Measurements from ENCODE around the gene PIK3CD. TPM values are rescaled to one million over a fixed set of nuclear protein-coding genes. Genes with fewer than 3 reads are reported as not detected.

PIK3CD gene
- total and polyA plus RNA-seq, 2 of the 8 experiments (the other 6 are each of a cell fraction or from before 2014, with no cell fraction given) = 20.6 to 24.1 TPM

DNA sequence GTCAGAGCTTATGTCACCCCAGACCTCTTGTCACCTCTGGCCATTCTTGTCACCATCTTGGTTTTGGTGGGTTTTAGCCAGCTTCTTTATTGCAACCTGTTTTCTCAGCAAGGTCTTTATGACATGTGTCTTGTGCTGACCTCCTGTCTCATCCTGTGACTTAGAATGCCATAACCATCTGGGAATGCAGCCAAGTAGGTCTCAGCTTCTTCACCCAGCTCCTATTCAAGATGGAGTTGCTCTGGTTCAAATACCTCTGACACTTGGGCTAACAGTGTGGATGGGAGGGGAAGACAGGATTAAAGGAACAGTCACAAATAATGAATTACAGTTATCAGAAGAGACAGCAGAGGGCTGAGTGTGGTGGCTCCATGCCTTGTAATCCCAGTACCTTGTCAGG, 30.5 kb upstream of the PIK3CD start:
- CTCF ChIA-PET (ENCODE audit: partially characterized antibody) = interaction anchor here (0.6 to 2.1 kb wide), 5 partner anchors 8 to 130 kb away, joined by 3 to 5 read pairs (median 3); no protein-coding TSS in a partner anchor
- TF ChIP-seq CBX8 (IDR thresholded peaks at IDR 0.05; ENCODE audit: borderline replicate concordance, low read depth, low read length) (no peak), BACH1 (IDR thresholded peaks at IDR 0.05; ENCODE audit: low read length) (no peak), CEBPB (IDR thresholded peaks at IDR 0.05; ENCODE audit: low read depth, low read length) (no peak), POLR2A (IDR thresholded peaks at IDR 0.05; ENCODE audit: control extremely low read depth in 1 of 2, low read depth in 2 of 2, low read length in 2 of 2) (no peak), CREB1 (IDR thresholded peaks at IDR 0.05) (no peak), HDAC2 (IDR thresholded peaks at IDR 0.05; ENCODE audit: borderline replicate concordance in 1 of 2, low read depth in 2 of 2, low read length in 2 of 2) (no peak), SIRT6 (IDR thresholded peaks at IDR 0.05; ENCODE audit: low read length) (no peak), JUND (IDR thresholded peaks at IDR 0.05; ENCODE audit: low read length) (no peak), TCF12 (IDR thresholded peaks at IDR 0.05; ENCODE audit: low read depth, low read length) (no peak), RFX5 (IDR thresholded peaks at IDR 0.05; ENCODE audit: borderline replicate concordance, low read depth, low read length) (no peak), TBP (IDR thresholded peaks at IDR 0.05; ENCODE audit: low read depth, low read length) (no peak)

More for the DNA sequence above, 30.5 kb upstream of the PIK3CD start:
- FAIRE-seq = no peak
- H3K9me3 ChIP-seq (ENCODE audit: insufficient read depth in 2 of 2, low read depth in 1 of 2, low read length in 1 of 2) = no peaks in the 10 kb centered on the region
- H2AK5ac ChIP-seq (ENCODE audit: low read depth, low read length) = no peak overlapping the region
- H3K23me2 ChIP-seq (ENCODE audit: low read depth, low read length) = no peaks in the 10 kb centered on the region
- H2AFZ ChIP-seq (ENCODE audit: low read length) = no peak overlapping the region
- H2BK12ac ChIP-seq (ENCODE audit: low read depth, low read length) = no peak overlapping the region
- no peak overlapping the region for H4K8ac ChIP-seq (ENCODE audit: extremely low read depth, insufficient read depth, low read length)
- H3K36me3 ChIP-seq (ENCODE audit: control insufficient read depth in 2 of 4, insufficient read depth in 4 of 4, low read length in 3 of 4) = no peaks in the 10 kb centered on the region
- no peaks in the 10 kb centered on the region for H3K79me1 ChIP-seq (ENCODE audit: low read depth, low read length)
- DNase-seq (ENCODE audit: low read depth in 1 of 2, low spot score in 2 of 2) = no peak
- no peak overlapping the region for H4K91ac ChIP-seq (replicated peaks; ENCODE audit: insufficient read length, low read length)
- no peak overlapping the region for H3K4me2 ChIP-seq (ENCODE audit: insufficient read depth in 1 of 2, low read depth in 2 of 2, low read length in 2 of 2)
- no peak overlapping the region for H3K9ac ChIP-seq (replicated peaks in 1 of 4; ENCODE audit: extremely low read depth in 1 of 4, low read depth in 3 of 4, low read length in 3 of 4)
- H4K20me1 ChIP-seq (replicated peaks in 1 of 2; ENCODE audit: control insufficient read depth in 1 of 2, insufficient read depth in 2 of 2, low read length in 2 of 2) = no peaks in the 10 kb centered on the region
- no peak overlapping the region for H4K5ac ChIP-seq (ENCODE audit: insufficient read length, low read depth, low read length)
- no peak overlapping the region for H2BK15ac ChIP-seq (ENCODE audit: low read length)
- H3K4ac ChIP-seq (replicated peaks; ENCODE audit: insufficient read length, low read depth, low read length) = no peak overlapping the region
- no peak overlapping the region for H3K27ac ChIP-seq (ENCODE audit: low read depth, low read length)
- H3K14ac ChIP-seq (ENCODE audit: insufficient read length) = no peak overlapping the region
- H3K18ac ChIP-seq (ENCODE audit: extremely low read depth, low read length) = no peak overlapping the region
- H3K4me1 ChIP-seq (replicated peaks in 1 of 4; ENCODE audit: control insufficient read depth in 3 of 4, insufficient read depth in 4 of 4, low read length in 3 of 4) = no peaks in the 10 kb centered on the region; a peak in 1 of 7 replicates
- H3K4me3 ChIP-seq (ENCODE audit: extremely low read depth in 1 of 4, insufficient read depth in 2 of 4, low read depth in 3 of 4, low read length in 4 of 4) = no peak overlapping the region
- H2BK20ac ChIP-seq (ENCODE audit: low read length) = no peak overlapping the region
- no peak overlapping the region for H2BK120ac ChIP-seq (replicated peaks; ENCODE audit: low read depth, low read length)
- POLR2A ChIA-PET (ENCODE audit: partially characterized antibody) = interaction anchor here (2.7 kb wide), 1 partner anchor 9 kb away, joined by 7 read pairs; no protein-coding TSS in a partner anchor
- no peak overlapping the region for H3K23ac ChIP-seq (ENCODE audit: insufficient read length)
- H2BK5ac ChIP-seq (ENCODE audit: low read depth, low read length) = no peak overlapping the region
- H3K27me3 ChIP-seq (replicated peaks in 1 of 4; ENCODE audit: control insufficient read depth in 3 of 4, extremely low read depth in 1 of 4, insufficient read depth in 3 of 4, low read length in 3 of 4) = no peaks in the 10 kb centered on the region
- H3K56ac ChIP-seq (replicated peaks; ENCODE audit: insufficient read length, low read depth, low read length) = no peak overlapping the region
- no peaks in the 10 kb centered on the region for H3K79me2 ChIP-seq (ENCODE audit: control insufficient read depth in 1 of 2, insufficient read depth in 2 of 2, low read length in 2 of 2)

Measured in H1 (cell line).